SJSA1 (cell line): ENCODE results near the gene EEF1AKMT3. TPM values are rescaled to one million over a fixed set of nuclear protein-coding genes. Genes with fewer than 3 reads are reported as not detected.

Source experiments
- DNase-seq, 2 experiments: peaks; one replicate each; pipeline ENCODE4 v3.0.0-alpha.2; 2015 to 2020; ENCODE audit warnings: low spot score in 2 of 2, low read depth in 1 of 2
- H3K27ac ChIP-seq: fragments of 250-450 bp; sonication (Bioruptor Pico); 2 replicates; pipeline ENCODE4 v1.5.1; 2020; ENCODE audit warnings: mild to moderate bottlenecking, moderate library complexity
- H3K27me3 ChIP-seq: fragments of 250-450 bp; sonication (Bioruptor Pico); replicated peaks from 2 replicates; pipeline ENCODE4 v1.5.1; 2020; ENCODE audit warnings: mild to moderate bottlenecking, moderate library complexity
- H3K36me3 ChIP-seq: fragments of 250-450 bp; sonication (Bioruptor Pico); 2 replicates; pipeline ENCODE4 v1.5.1; 2020; ENCODE audit warnings: mild to moderate bottlenecking
- H3K4me1 ChIP-seq: fragments of 250-450 bp; sonication (Bioruptor Pico); replicated peaks from 2 replicates; pipeline ENCODE4 v1.6.1; 2021; ENCODE audit warnings: mild to moderate bottlenecking
- H3K4me3 ChIP-seq: fragments of 250-450 bp; sonication (Bioruptor Pico); 2 replicates; pipeline ENCODE4 v1.5.1; 2020; ENCODE audit warnings: mild to moderate bottlenecking
- H3K9me3 ChIP-seq: fragments of 250-450 bp; sonication (Bioruptor Pico); replicated peaks from 2 replicates; pipeline ENCODE4 v1.5.1; 2020; ENCODE audit warnings: mild to moderate bottlenecking
- total RNA-seq: library from RNA; depleted of rRNA; stranded (reverse); fragments of >200 nt; shearing (Covaris generic); gene quantifications from 2 replicates; pipeline ENCODE4 v1.2.3, GENCODE V29; 2014

EEF1AKMT3 gene
- total RNA-seq, 1 experiment from 2014 or later = 62.2 TPM

DNA sequence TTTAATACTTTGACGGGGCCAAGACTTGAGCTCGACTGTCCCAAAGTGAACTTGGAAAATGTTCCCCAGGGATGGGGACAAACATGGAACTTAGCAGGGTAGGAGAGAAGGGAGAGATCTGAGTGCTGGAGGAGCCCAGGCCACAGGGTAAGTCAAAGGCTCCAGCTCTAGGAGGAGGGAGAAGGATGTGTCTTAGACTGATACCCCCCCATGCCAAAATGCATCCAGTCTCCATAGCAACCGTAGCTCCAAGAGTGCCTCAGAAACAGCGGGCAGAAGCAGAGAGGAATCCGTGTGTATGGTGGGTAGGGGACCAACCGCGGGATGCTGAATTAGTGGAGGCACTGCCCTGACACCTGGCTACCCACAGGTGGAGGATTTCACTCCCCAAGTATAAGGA, 33.0 kb upstream of the EEF1AKMT3 start:
- Histone ChIP-seq H3K27ac (no peak overlapping the region), H3K4me1 (peaks cover 34% of the 10 kb centered on the region), H3K4me3 (no peak overlapping the region), H3K36me3 (peaks cover 7% of the 10 kb centered on the region), H3K9me3 (peaks cover 12% of the 10 kb centered on the region), H3K27me3 (peaks cover 95% of the 10 kb centered on the region)
- DNase-seq = peak in 1 of 2 experiments; percentile 83

DNA sequence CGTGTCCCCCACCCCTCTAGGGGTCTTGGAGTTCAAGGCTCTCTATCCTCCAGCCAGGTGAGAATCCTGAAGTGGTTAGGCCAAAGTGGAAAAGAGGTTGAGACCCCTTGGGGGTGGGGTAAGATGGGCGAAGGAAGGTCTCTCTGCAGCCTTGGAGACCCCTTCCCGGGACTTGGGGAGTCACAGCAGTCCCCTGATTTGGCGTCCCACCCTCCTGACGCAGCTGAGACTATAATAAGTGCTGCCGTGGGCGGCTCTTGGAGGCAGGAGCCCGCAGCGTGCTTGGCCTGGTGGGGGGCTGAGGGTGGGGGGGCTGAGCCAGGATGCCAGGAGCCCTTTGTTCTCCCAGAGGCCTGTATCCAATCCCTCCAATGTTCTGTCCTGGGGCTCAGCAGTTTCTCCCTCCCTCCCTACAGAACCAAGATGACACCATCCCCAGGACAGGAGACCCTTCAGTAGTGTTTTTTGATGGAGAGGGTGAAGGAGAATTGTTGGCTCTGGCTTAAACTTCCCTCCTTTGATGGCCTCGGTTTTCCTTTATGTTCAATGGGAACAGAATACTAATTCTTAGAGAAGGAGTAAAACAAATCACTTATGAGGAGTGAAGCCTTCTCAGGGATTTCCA, 32.4 kb upstream of the EEF1AKMT3 start:
- H3K27ac ChIP-seq = no peak overlapping the region
- peaks cover 36% of the 10 kb centered on the region for H3K4me1 ChIP-seq
- H3K27me3 ChIP-seq = peaks cover 89% of the 10 kb centered on the region
- DNase-seq = peak; percentile 71 to 81
- H3K9me3 ChIP-seq = peaks cover 12% of the 10 kb centered on the region
- no peak overlapping the region for H3K4me3 ChIP-seq
- H3K36me3 ChIP-seq = peaks cover 9% of the 10 kb centered on the region

DNA sequence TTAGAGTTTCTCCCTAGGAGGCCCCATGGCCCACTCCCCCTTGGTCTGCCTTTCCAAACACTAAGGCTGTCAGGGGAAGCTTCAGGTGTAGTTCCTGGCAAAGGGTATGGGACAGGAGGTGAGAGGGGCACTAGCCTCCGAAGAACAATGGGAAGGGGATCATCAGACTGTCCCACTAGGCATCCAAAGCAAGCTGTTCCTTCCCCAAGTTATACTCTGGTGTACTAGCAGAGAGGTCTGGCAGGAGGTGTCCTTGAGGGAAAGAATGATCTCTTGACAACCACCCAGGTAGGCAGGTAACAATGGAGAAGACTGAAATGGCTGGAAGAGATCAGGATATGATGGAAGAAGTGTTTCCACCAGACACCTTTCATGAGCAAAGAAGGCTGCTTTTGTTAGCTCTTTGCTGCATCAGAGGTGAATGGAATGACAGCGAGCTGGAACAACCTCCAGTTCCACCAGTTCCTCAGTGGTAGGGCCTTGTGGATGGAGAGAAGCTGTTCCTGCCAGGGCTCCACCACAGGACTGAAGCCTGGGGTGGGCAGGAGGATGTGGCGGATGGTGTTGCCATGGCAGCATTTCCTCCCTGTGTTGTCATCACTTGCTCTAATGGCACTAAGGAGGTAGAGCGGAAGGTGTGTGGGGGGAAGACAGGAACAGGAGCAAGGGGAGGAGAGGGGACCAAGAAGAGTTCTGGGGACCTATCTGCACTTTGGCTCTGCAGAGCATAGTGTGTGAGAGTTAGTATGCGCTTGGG, 31.6 kb upstream of the EEF1AKMT3 start:
- Histone ChIP-seq H3K27ac (no peak overlapping the region), H3K27me3 (peaks cover 81% of the 10 kb centered on the region), H3K9me3 (peaks cover 12% of the 10 kb centered on the region), H3K36me3 (peaks cover 17% of the 10 kb centered on the region), H3K4me1 (peaks cover 41% of the 10 kb centered on the region), H3K4me3 (no peak overlapping the region)
- DNase-seq = peak; percentile 75 to 83

DNA sequence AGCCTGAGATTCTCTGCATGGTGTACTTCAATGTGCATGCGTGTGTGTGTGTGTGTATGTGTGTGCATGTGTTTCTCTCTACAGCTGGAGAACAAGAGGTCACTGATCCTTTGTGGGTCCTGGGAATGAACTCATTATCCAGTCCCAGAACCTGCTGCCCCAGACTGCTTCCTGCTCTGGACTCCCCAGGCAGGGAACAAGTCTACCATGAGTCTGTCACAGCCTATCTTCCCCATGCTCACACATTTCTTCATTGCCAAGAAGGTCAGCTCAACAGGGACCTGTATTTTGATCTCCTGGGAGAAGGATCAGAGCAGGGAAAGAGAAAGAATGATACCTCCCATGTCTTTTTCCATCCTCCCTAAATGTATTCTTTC, 31.0 kb upstream of the EEF1AKMT3 start:
- Histone ChIP-seq H3K27me3 (peaks cover 75% of the 10 kb centered on the region), H3K27ac (no peak overlapping the region), H3K4me1 (peaks cover 41% of the 10 kb centered on the region), H3K9me3 (peaks cover 12% of the 10 kb centered on the region), H3K4me3 (no peak overlapping the region), H3K36me3 (peaks cover 23% of the 10 kb centered on the region)
- DNase-seq = peak in 1 of 2 experiments; percentile 84

DNA sequence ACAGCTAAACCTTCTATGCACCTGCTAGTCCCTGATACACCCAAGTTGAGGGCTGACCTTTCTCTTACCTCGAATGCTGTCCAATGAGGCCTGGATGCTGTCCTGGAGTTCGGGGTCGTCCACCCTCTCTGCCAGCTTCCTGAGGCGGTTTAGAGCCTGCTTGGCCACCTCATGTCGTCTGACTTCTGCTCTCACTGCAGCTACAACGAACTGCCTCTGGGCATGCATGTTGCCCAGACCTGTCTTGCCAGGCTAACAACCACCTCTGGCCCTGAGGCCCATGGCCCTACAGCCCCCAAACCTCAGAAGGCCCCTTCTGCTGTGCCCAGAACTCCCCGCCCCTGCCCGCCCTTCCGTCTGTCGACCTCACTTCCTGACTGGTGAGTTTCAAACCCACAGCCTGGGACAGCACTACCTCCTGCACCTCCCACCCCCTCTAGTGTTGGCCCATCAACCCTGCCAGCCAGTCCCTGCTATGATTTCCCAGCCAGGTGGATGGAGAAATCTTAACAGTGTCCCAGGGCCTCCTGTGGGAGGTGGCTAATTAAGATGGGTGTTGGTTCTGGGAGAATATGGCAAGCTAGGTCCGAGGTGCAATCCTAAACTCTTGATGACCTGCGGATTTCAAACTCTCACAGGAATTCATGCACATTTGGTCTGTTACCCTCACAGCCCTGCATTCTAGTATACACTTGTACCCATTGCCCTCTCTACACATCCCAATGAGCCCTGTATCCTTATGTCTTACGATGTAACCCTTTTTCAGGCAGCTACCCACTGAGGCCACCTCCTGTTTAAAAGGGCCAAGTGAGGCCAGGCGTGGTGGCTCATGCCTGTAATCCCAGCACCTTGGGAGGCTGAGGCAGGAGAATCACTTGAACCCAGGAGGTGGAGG, 30.3 kb upstream of the EEF1AKMT3 start:
- peaks cover 68% of the 10 kb centered on the region for H3K27me3 ChIP-seq

DNA sequence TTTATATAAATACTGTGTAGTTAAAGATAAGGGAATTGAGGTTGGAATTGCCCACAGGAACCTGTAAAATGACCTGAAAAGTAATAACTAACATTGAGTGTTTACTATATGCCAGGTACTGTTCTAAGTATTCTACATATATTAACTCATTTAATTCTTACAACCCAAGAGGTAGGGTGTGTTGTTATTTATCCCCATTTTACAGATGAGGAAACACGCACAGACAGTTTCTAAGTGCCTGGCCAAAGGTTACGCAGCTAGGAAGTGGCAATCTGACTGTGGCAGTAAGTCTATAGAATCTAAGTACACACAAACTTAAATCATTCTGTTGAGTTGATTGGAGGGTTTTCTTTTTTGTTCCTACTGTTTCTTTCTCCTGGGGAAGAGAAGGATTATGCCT, 28.6 kb upstream of the EEF1AKMT3 start:
- peak in 1 of 2 experiments; percentile 69 for DNase-seq
- peaks cover 24% of the 10 kb centered on the region for H3K4me1 ChIP-seq
- peaks cover 54% of the 10 kb centered on the region for H3K27me3 ChIP-seq
- no peak overlapping the region for H3K27ac ChIP-seq
- H3K4me3 ChIP-seq = peak overlapping the region; percentile 50
- no peaks in the 10 kb centered on the region for H3K9me3 ChIP-seq
- H3K36me3 ChIP-seq = peaks cover 39% of the 10 kb centered on the region

More for the DNA sequence above, 30.3 kb upstream of the EEF1AKMT3 start:
- Histone ChIP-seq H3K4me1 (peaks cover 34% of the 10 kb centered on the region), H3K4me3 (no peak overlapping the region), H3K36me3 (peaks cover 30% of the 10 kb centered on the region), H3K9me3 (peaks cover 10% of the 10 kb centered on the region), H3K27ac (no peak overlapping the region)
- peak; percentile 76 to 87 for DNase-seq

DNA sequence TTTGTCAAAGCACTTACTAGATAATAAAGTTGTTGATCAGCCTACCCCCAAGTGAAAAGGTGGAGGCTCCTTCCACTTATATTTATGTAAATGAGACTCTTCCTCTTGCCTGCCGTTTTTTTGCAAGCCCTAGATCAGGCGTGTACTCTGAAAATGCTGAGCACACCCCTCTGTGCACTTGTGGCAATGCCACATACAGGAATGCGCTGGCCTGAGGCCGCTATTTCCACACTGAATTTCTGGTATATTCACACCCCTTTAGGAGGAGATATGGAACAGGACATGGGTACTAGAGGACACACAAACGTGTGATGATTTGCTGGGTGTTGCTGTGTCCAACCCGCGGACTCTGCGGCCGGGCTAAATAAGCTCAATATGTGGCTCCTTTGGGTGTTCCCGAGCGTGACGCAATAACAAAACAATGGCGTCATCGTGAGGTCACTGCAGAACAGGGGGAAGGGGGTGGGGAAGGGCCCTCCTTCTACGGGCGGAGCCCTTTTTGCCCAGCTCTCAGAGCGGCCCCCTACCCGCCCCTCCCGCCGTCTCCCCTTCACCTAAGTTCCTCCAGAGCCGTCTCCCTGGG, 28.1 kb upstream of the EEF1AKMT3 start:
- peaks cover 24% of the 10 kb centered on the region for H3K4me1 ChIP-seq
- peak overlapping the region; percentile 88 for H3K27ac ChIP-seq
- peaks cover 48% of the 10 kb centered on the region for H3K27me3 ChIP-seq
- H3K9me3 ChIP-seq = no peaks in the 10 kb centered on the region
- H3K4me3 ChIP-seq = peak overlapping the region; percentile 50
- DNase-seq = no peak
- peaks cover 44% of the 10 kb centered on the region for H3K36me3 ChIP-seq

DNA sequence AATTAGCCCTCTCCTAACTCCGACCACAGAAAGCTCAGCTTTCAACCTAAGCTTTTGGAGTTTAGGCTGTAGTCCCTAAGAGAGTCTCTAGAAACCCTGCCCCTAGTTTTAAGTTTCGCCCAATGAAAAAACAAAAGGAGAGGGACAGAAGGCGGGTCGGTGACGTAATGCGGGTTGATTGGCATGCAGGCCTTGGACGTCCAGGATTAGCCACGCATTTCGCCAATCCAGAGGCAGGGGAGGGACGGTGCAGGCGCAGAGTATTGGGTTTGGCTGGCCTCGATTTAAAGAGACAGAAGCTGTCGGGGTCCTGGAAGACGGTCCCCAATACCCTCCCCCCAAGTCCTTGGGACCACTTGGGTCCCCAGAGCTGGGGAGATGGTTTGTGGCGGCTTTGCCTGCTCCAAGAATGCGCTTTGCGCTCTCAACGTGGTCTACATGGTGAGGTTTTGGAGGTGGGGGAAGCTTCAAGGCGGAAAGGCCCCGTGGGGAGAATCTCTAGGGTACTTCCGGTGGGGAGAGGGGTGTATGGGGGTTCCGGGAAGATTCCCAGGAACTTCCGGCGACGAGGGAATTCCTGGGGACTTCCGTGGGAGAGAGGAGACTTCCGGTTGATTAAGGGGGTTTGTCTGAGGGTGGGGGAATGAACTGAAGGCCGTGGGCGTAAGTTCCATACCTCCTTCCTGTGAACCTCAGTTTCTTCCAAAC, 27.5 kb upstream of the EEF1AKMT3 start, which contains the start of gene TSPAN31:
Gene TSPAN31, plus strand, starts transcription at position 263 of the 708 bp plus-strand sequence. Its CDS starts 116 bp downstream, at position 379.
- H3K27me3 ChIP-seq = peaks cover 42% of the 10 kb centered on the region
- no peaks in the 10 kb centered on the region for H3K9me3 ChIP-seq
- peak in 1 of 2 experiments; percentile 100 for DNase-seq
- H3K4me3 ChIP-seq = peak within 1 kb of the TSS; percentile 50
- H3K36me3 ChIP-seq = peaks cover 50% of the 10 kb centered on the region
- peak within 1 kb of the TSS; percentile 88 for H3K27ac ChIP-seq
- H3K4me1 ChIP-seq = peaks cover 24% of the 10 kb centered on the region

DNA sequence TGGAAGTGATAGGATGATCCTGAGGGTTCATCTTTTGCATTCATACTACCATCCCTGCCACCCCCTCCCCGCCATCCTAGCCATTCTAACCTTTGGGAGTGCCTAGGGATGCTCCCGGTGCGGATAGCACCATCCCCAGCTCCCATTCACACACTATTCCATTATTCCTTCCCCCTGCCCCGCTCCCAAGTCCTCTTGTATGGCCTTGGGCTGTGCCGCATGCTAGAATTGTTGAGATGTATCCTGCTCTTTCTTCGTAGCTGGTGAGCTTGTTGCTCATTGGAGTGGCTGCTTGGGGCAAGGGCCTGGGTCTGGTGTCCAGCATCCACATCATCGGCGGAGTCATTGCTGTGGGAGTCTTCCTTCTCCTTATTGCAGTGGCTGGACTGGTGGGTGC, 26.9 kb upstream of the EEF1AKMT3 start:
- Histone ChIP-seq H3K4me1 (peaks cover 24% of the 10 kb centered on the region), H3K27me3 (peaks cover 36% of the 10 kb centered on the region), H3K9me3 (no peaks in the 10 kb centered on the region), H3K4me3 (peak overlapping the region; percentile 50), H3K27ac (peak overlapping the region; percentile 88), H3K36me3 (peaks cover 54% of the 10 kb centered on the region)
- DNase-seq = no peak

DNA sequence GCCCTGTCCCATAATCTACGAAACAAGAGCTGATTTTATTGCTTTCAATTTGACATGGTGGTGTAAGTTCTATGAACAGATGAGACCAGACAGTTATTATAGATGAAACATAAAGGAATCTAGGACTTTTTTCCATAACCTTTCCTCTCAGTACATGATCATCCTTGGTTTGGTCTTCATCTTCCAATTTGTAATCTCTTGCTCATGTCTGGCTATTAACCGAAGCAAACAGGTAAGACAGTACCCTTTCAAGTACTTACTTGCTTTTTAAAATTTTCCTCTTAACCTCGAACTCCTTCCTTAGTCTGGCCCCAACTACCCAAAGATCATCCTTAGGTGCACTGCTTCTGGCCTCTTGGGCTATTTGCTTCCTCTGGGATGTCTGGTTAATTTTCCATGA, 26.4 kb upstream of the EEF1AKMT3 start:
- peaks cover 60% of the 10 kb centered on the region for H3K36me3 ChIP-seq
- peaks cover 30% of the 10 kb centered on the region for H3K4me1 ChIP-seq
- no peaks in the 10 kb centered on the region for H3K9me3 ChIP-seq
- H3K4me3 ChIP-seq = no peak overlapping the region; the same call in 1 of the 2 replicates
- no peak overlapping the region for H3K27ac ChIP-seq
- H3K27me3 ChIP-seq = peaks cover 31% of the 10 kb centered on the region
- DNase-seq = no peak

DNA sequence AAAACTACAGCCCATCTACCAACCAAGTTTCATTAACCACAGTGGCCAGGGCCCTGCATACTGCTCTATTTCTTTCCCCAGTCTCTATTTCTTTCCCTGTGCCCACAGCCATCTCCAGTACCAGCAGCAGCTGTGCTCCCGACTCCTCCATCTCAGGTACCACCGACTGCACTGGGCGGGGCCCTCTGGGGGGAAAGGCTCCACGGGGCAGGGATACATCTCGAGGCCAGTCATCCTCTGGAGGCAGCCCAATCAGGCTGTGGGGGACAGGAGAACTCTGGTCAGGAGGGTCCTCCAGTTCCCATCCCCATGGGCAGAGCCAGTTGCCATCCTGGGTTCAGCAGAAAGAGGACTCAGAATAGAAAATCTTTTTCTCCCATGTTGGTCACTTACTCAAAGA, 23.4 kb upstream of the EEF1AKMT3 start:
- H3K36me3 ChIP-seq = peaks cover 69% of the 10 kb centered on the region
- no peak overlapping the region for H3K27ac ChIP-seq
- H3K27me3 ChIP-seq = peaks cover 11% of the 10 kb centered on the region
- peak in 1 of 2 experiments; percentile 96 for DNase-seq
- no peak overlapping the region for H3K4me3 ChIP-seq
- H3K4me1 ChIP-seq = peaks cover 48% of the 10 kb centered on the region
- H3K9me3 ChIP-seq = no peaks in the 10 kb centered on the region

DNA sequence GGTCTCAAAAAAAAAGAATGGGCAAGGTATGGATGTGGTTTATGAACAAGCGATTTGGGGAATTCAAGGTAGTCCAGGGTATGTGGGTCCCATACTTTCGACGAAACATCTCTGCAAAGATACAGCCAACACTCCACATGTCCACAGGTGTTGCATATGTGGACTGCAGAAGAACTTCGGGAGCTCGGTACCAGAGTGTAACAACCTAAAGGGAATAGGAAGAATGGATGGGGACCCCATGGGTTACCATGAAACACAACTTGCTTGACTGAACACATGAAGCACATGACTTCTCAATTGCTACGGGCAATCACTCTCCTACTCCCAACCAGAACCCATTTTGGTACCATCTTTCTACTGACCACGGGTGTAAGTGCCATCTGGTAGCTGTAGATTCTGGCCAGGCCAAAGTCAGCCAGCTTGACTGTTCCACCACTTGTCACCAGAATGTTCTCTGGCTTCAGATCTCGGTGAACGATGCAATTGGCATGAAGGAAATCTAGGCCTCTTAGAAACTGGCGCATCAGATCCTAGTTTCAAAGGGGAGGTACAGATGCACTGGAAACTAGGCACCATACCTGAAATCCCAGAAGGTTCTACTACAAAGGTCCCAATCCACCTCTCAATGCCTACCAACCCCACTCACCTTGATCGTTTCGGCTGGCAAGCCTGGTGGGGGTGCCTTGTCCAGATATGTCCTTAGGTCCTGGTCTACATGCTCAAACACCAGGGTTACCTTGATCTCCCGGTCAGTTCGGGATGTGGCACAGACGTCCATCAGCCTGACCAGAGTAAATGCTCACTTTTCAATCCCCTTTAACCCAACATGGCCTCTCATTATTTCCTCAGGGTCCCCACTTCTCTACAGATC, 21.6 kb upstream of the EEF1AKMT3 start:
- H3K9me3 ChIP-seq = no peaks in the 10 kb centered on the region
- H3K4me1 ChIP-seq = peaks cover 44% of the 10 kb centered on the region
- H3K4me3 ChIP-seq = peak overlapping the region; percentile 59
- peak; percentile 74 to 95 for DNase-seq
- peaks cover 17% of the 10 kb centered on the region for H3K27me3 ChIP-seq
- H3K36me3 ChIP-seq = peaks cover 60% of the 10 kb centered on the region
- peak overlapping the region; percentile 90 for H3K27ac ChIP-seq
